GM23248 (cell line): ENCODE measurements around the gene ATP6V0E2. TPM values are rescaled to one million over a fixed set of nuclear protein-coding genes. Genes with fewer than 3 reads are reported as not detected.

Source experiments
- DNase-seq: peaks from one replicate; pipeline ENCODE4 v3.0.0-alpha.2; 2015
- H2AFZ ChIP-seq: fragments of 200-600 bp; sonication (generic); 2 replicates; pipeline ENCODE4 v1.6.1; 2016; ENCODE audit warnings: antibody characterized with exemption
- H3F3A ChIP-seq: fragments of 200-600 bp; sonication (generic); 2 replicates; pipeline ENCODE4 v1.6.1; 2016; ENCODE audit warnings: mild to moderate bottlenecking, antibody characterized with exemption, mixed run types; ENCODE audit not compliant: insufficient read depth
- H3K27ac ChIP-seq: fragments of 200-600 bp; sonication (generic); 2 replicates; pipeline ENCODE4 v1.5.1; 2016; ENCODE audit warnings: mild to moderate bottlenecking
- H3K27me3 ChIP-seq: fragments of 200-600 bp; sonication (generic); replicated peaks from 2 replicates; pipeline ENCODE4 v1.6.1; 2016; ENCODE audit warnings: mild to moderate bottlenecking; ENCODE audit not compliant: insufficient read depth
- H3K36me3 ChIP-seq: fragments of 200-600 bp; sonication (generic); 2 replicates; pipeline ENCODE4 v1.6.1; 2016; ENCODE audit warnings: low read depth, mild to moderate bottlenecking
- H3K4me1 ChIP-seq: fragments of 200-600 bp; sonication (generic); 2 replicates; pipeline ENCODE4 v1.6.1; 2016; ENCODE audit warnings: mild to moderate bottlenecking; ENCODE audit not compliant: insufficient read depth
- H3K4me2 ChIP-seq: fragments of 200-600 bp; sonication (generic); one replicate; pipeline ENCODE4 v1.6.1; 2016; ENCODE audit warnings: mild to moderate bottlenecking; ENCODE audit not compliant: unreplicated experiment
- H3K4me3 ChIP-seq: fragments of 200-600 bp; sonication (generic); 2 replicates; pipeline ENCODE4 v1.5.1; 2016; ENCODE audit warnings: mild to moderate bottlenecking
- H3K79me2 ChIP-seq: fragments of 200-600 bp; sonication (generic); 2 replicates; pipeline ENCODE4 v1.6.1; 2016; ENCODE audit warnings: mild to moderate bottlenecking; ENCODE audit not compliant: insufficient read depth
- H3K9ac ChIP-seq: fragments of 200-600 bp; sonication (generic); 2 replicates; pipeline ENCODE4 v1.6.1; 2016; ENCODE audit warnings: mild to moderate bottlenecking
- H3K9me2 ChIP-seq: fragments of 200-600 bp; sonication (generic); 2 replicates; pipeline ENCODE4 v1.6.1; 2016; ENCODE audit warnings: mixed run types, mild to moderate bottlenecking, moderate library complexity; ENCODE audit not compliant: insufficient read depth
- H3K9me3 ChIP-seq: fragments of 200-600 bp; sonication (generic); one replicate; pipeline ENCODE4 v1.6.1; 2017; ENCODE audit warnings: low read depth
- H4K20me1 ChIP-seq: fragments of 200-600 bp; sonication (generic); 2 replicates; pipeline ENCODE4 v1.6.0; 2016; ENCODE audit not compliant: insufficient read depth
- EZH2 ChIP-seq: fragments of 200-600 bp; sonication (generic); IDR thresholded peaks from 2 replicates; pipeline ENCODE4 v1.6.1; 2018; ENCODE audit warnings: antibody characterized with exemption, mild to moderate bottlenecking; ENCODE audit not compliant: insufficient read depth, poor library complexity, severe bottlenecking
- EZH2phosphoT487 ChIP-seq: fragments of 200-600 bp; sonication (generic); IDR thresholded peaks from 2 replicates; pipeline ENCODE4 v1.6.1; 2018; ENCODE audit warnings: antibody characterized with exemption, moderate library complexity, mild to moderate bottlenecking, low read depth; ENCODE audit not compliant: insufficient read depth
- WGBS, 2 experiments: methylation state at CpG; one replicate each; pipeline ENCODE4 v1.1.6; 2015 to 2017; ENCODE audit warnings: low lambda C conversion rate in 2 of 2, low coverage in 1 of 2; ENCODE audit errors: missing lambda C conversion rate in 2 of 2; 5-methylcytosine and 5-hydroxymethylcytosine counted together
- in situ Hi-C: fragments of 300-500 bp; cut with MboI; formaldehyde crosslinking; loops from 2 replicates; pipeline ENCODE4 v1.15.0; 2020
- polyA plus RNA-seq: library from polyadenylated mRNA; unstranded; fragments of >200 nt; fragmentation: Nextera tagmentation; extraction: Ambion mirVana; gene quantifications from 2 replicates; pipeline ENCODE4 v1.2.1, GENCODE V29; 2016
- total RNA-seq: library from RNA; depleted of rRNA; stranded (reverse); fragments of >200 nt; shearing (Covaris generic); gene quantifications from 2 replicates; pipeline ENCODE4 v1.2.3, GENCODE V29; 2014

The ATP6V0E2 gene
- total and polyA plus RNA-seq, 2 experiments from 2014 or later = 6.9 to 7.7 TPM

- Histone ChIP-seq H3K4me1 (no peaks in the 10 kb centered on the region), H4K20me1 (no peaks in the 10 kb centered on the region), H3F3A (no peaks in the 10 kb centered on the region), H3K27me3 (no peaks in the 10 kb centered on the region), H3K9me2 (no peaks in the 10 kb centered on the region), H3K36me3 (no peaks in the 10 kb centered on the region), H3K4me3 (no peak overlapping the region), H3K79me2 (no peaks in the 10 kb centered on the region), H3K27ac (no peak overlapping the region), H2AFZ (no peak overlapping the region), H3K9ac (no peak overlapping the region), H3K9me3 (no peaks in the 10 kb centered on the region), H3K4me2 (no peak overlapping the region)
- in situ Hi-C loops = no loop called here
- TF ChIP-seq EZH2 = no peak
- TF ChIP-seq EZH2phosphoT487 = no peak
- WGBS, 2 experiments = 14 to 22% methylated on average over 11 of the region's 11 CpGs
- no peak for DNase-seq
These were observed 42.6 kb upstream of the ATP6V0E2 start for GRCh38 chr7:149830997-149831740.

GRCh38 chr7:149831741-149832219 is 42.0 kb upstream of the ATP6V0E2 start:
- Histone ChIP-seq H3K4me1 (no peaks in the 10 kb centered on the region), H3K9me3 (no peaks in the 10 kb centered on the region), H3K4me2 (no peak overlapping the region), H3K9me2 (no peaks in the 10 kb centered on the region), H3K36me3 (no peaks in the 10 kb centered on the region), H3K9ac (no peak overlapping the region), H2AFZ (no peak overlapping the region), H3K4me3 (no peak overlapping the region), H3K27me3 (no peaks in the 10 kb centered on the region), H4K20me1 (no peaks in the 10 kb centered on the region), H3F3A (no peaks in the 10 kb centered on the region), H3K79me2 (no peaks in the 10 kb centered on the region), H3K27ac (no peak overlapping the region)
- in situ Hi-C loops = no loop called here
- TF ChIP-seq EZH2phosphoT487 (no peak), EZH2 (no peak)
- no peak for DNase-seq
- WGBS, 2 experiments = 30 to 39% methylated on average over 9 of the region's 9 CpGs

- in situ Hi-C loops = no loop called here
These were observed 41.3 kb upstream of the ATP6V0E2 start for GRCh38 chr7:149832332-149833041.

DNA sequence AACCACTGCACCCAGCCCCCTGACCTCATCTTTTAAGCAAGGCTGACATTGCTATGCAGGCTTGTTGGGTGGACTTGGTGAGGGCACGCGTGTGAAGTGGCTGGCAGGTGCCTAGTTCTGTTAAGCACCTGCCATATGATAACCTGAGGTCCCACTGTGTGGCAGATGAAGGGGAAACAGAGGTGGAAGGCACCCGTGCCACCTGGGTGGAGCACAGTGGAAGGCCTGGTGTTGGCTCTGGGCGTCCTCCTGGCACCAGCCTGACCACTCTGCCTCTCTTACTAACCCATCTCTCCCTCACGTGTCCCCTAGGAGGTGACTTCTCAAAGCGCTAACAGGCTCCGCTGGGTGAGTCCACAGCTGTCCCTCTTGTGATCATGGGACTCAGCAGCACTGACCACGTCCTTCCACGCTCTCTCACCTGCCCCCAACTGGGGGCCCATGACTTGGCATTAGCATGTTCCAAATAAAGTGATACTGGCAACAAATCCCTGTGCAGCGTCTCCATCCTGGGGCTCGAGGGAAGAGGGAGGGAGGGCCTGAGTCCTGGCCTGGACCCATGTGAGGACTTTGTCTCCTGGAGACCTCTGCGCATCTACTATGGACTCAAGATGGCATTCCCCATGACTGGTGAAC is 40.2 kb upstream of the ATP6V0E2 start:
- in situ Hi-C loops = no loop called here
- TF ChIP-seq EZH2phosphoT487 = no peak
- no peak for TF ChIP-seq EZH2
- no peaks in the 10 kb centered on the region for H3K27me3 ChIP-seq
- H2AFZ ChIP-seq = no peak overlapping the region
- 49 to 60% methylated on average over 11 to 12 of the region's 12 CpGs for WGBS, 2 experiments
- H3K9me2 ChIP-seq = no peaks in the 10 kb centered on the region
- no peak overlapping the region for H3K27ac ChIP-seq
- H3K9me3 ChIP-seq = no peaks in the 10 kb centered on the region
- no peaks in the 10 kb centered on the region for H3F3A ChIP-seq
- H3K36me3 ChIP-seq = no peaks in the 10 kb centered on the region
- no peak overlapping the region for H3K4me2 ChIP-seq
- H4K20me1 ChIP-seq = no peaks in the 10 kb centered on the region
- DNase-seq = no peak
- no peaks in the 10 kb centered on the region for H3K4me1 ChIP-seq
- no peak overlapping the region for H3K4me3 ChIP-seq
- no peaks in the 10 kb centered on the region for H3K79me2 ChIP-seq
- no peak overlapping the region for H3K9ac ChIP-seq

More at GRCh38 chr7:149832332-149833041, 41.3 kb upstream of the ATP6V0E2 start:
- Histone ChIP-seq H3K27me3 (no peaks in the 10 kb centered on the region), H2AFZ (no peak overlapping the region), H3F3A (no peaks in the 10 kb centered on the region), H3K9me2 (no peaks in the 10 kb centered on the region), H3K9me3 (no peaks in the 10 kb centered on the region), H3K27ac (no peak overlapping the region), H3K4me3 (no peak overlapping the region), H3K9ac (no peak overlapping the region), H3K4me2 (no peak overlapping the region), H3K79me2 (no peaks in the 10 kb centered on the region), H3K36me3 (no peaks in the 10 kb centered on the region), H3K4me1 (no peaks in the 10 kb centered on the region), H4K20me1 (no peaks in the 10 kb centered on the region)
- TF ChIP-seq EZH2 (no peak), EZH2phosphoT487 (no peak)
- no peak for DNase-seq
- 37 to 58% methylated on average over 7 to 12 of the region's 13 CpGs for WGBS, 2 experiments
